Measurements from ENCODE around the gene AK5. TPM values are rescaled to one million over a fixed set of nuclear protein-coding genes. Genes with fewer than 3 reads are reported as not detected.

Gene AK5

Small RNAs within 50 kb of the gene (small RNA-seq; reads per million reads assigned to genes)
- gene RNU7-8P = not detected

All from skeletal muscle satellite cell (primary cell).